ENCODE results near the gene AFMID.

- TF ChIP-seq CTCF (IDR thresholded peaks at IDR 0.05) (no peak), ZFX (IDR thresholded peaks at IDR 0.05; ENCODE audit: borderline replicate concordance) (no peak)
These were observed 38.7 kb upstream of the AFMID start for GRCh38 chr17:78148286-78149016.

Measured in 22Rv1 (cell line).